K562 (cell line): ENCODE measurements around the gene ERCC1. TPM values are rescaled to one million over a fixed set of nuclear protein-coding genes. Genes with fewer than 3 reads are reported as not detected.
A peak's percentile ranks its signal among the peaks of the same experiment; 100 is the strongest.

Experiments
- CBX8 ChIP-seq: fragments of 200-600 bp; sonication (generic); IDR thresholded peaks from 2 replicates; pipeline ENCODE4 v1.6.1; 2012; ENCODE audit warnings: borderline replicate concordance, mixed run types, low read depth, mild to moderate bottlenecking, moderate library complexity, mixed read lengths, low read length, control low read depth, inconsistent platforms; ENCODE audit not compliant: poor library complexity, severe bottlenecking; ENCODE audit errors: extremely low read depth
- CTBP1 ChIP-seq: fragments of 450-650 bp; IDR thresholded peaks from 2 replicates; pipeline ENCODE4 v1.6.1; 2016; ENCODE audit warnings: borderline replicate concordance
- FOXP4 ChIP-seq: sonication (generic); formaldehyde crosslinking; IDR thresholded peaks from 2 replicates; pipeline ENCODE4 v1.8.0; 2022; ENCODE audit warnings: mild to moderate bottlenecking, missing genetic modification reagents, borderline replicate concordance
- HDAC2 ChIP-seq: fragments of 450-650 bp; IDR thresholded peaks from 2 replicates; pipeline ENCODE4 v1.6.1; 2016; ENCODE audit warnings: mild to moderate bottlenecking
- HDAC8 ChIP-seq: fragments of 450-650 bp; IDR thresholded peaks from 2 replicates; pipeline ENCODE4 v1.6.1; 2016; ENCODE audit warnings: mild to moderate bottlenecking, missing genetic modification characterization, moderate library complexity, missing compliant biosample characterization
- PHF20 ChIP-seq: fragments of 450-650 bp; IDR thresholded peaks from 2 replicates; pipeline ENCODE4 v1.6.1; 2018; ENCODE audit not compliant: partially characterized antibody
- POLR2G ChIP-seq: fragments of 200-400 bp; formaldehyde crosslinking; IDR thresholded peaks from 2 replicates; pipeline ENCODE4 v1.6.1; 2017; ENCODE audit warnings: low read depth, mild to moderate bottlenecking, antibody characterized with exemption, low read length, moderate library complexity
- RB1 ChIP-seq: fragments of 450-650 bp; IDR thresholded peaks from 2 replicates; pipeline ENCODE4 v1.6.1; 2017; ENCODE audit warnings: low read depth, mild to moderate bottlenecking
- SAP30 ChIP-seq: fragments of 200-600 bp; sonication (generic); IDR thresholded peaks from 2 replicates; pipeline ENCODE4 v1.6.1; 2012; ENCODE audit warnings: borderline replicate concordance, low read depth, mild to moderate bottlenecking, moderate library complexity, low read length, control low read depth, inconsistent platforms; ENCODE audit not compliant: insufficient read depth, poor library complexity, severe bottlenecking
- TFAM ChIP-seq: fragments of 250-450 bp; sonication (Bioruptor Pico); conservative IDR thresholded peaks from 2 replicates; pipeline ENCODE4 v1.5.0; 2021; ENCODE audit warnings: mild to moderate bottlenecking, moderate library complexity
- TRIM25 ChIP-seq: fragments of 450-650 bp; IDR thresholded peaks from 2 replicates; pipeline ENCODE4 v1.7.0; 2016; ENCODE audit warnings: borderline replicate concordance
- ZBTB43 ChIP-seq: sonication (generic); formaldehyde crosslinking; IDR thresholded peaks from 2 replicates; pipeline ENCODE4 v1.8.0; 2023; ENCODE audit warnings: mild to moderate bottlenecking, missing genetic modification reagents
- ZNF12 ChIP-seq: sonication (generic); formaldehyde crosslinking; IDR thresholded peaks from 2 replicates; pipeline ENCODE4 v1.4.0; 2020; ENCODE audit warnings: mild to moderate bottlenecking, missing genetic modification reagents
- ZNF212 ChIP-seq: fragments of 450-650 bp; formaldehyde crosslinking; IDR thresholded peaks from 2 replicates; pipeline ENCODE4 v1.4.0; 2020; ENCODE audit warnings: mild to moderate bottlenecking
- ZNF76 ChIP-seq: fragments of 250-450 bp; sonication (Bioruptor Pico); IDR thresholded peaks from 2 replicates; pipeline ENCODE4 v1.4.0; 2020; ENCODE audit warnings: mild to moderate bottlenecking, moderate library complexity, borderline replicate concordance
- polyA plus RNA-seq, 8 experiments: library from polyadenylated mRNA; depleted of rRNA in 4 of 8; stranded (reverse) in 5 of 8; unstranded in 3 of 8; fragments of >200 nt; fragmentation: Nextera tagmentation in 2 of 8; fragmentation: Illumina TruSeq in 1 of 8; extraction: Ambion mirVana in 2 of 8; extraction: Trizol in 1 of 8; gene quantifications; 2 replicates each; pipeline versions ENCODE4 v1.2.1 to v1.2.3, GENCODE V29; 2011 to 2014; ENCODE audit warnings: inconsistent platforms in 1 of 8, missing spikeins in 1 of 8
- total RNA-seq, 7 experiments: library from RNA; depleted of rRNA in 6 of 7; stranded (reverse); fragments of >200 nt in 6 of 7; fragmentation: Illumina TruSeq in 2 of 7; extraction: Trizol in 2 of 7; gene quantifications; 2 replicates each; pipeline versions ENCODE4 v1.2.1 to v1.2.3, GENCODE V29; 2011 to 2021; ENCODE audit warnings: low replicate concordance in 1 of 7
- TF ChIP-seq, protein P1 (sequence below), 2 experiments: fragments of 200-800 bp in 1 of 2; sonication (Bioruptor generic) in 1 of 2; sonication (generic) in 1 of 2; formaldehyde crosslinking in 1 of 2; IDR thresholded peaks in 1 of 2; conservative IDR thresholded peaks in 1 of 2; 2 replicates each; pipeline versions ENCODE4 v1.5.0 to v1.6.1; 2016 to 2020; ENCODE audit warnings: missing compliant biosample characterization in 1 of 2, missing genetic modification characterization in 1 of 2, missing genetic modification reagents in 1 of 2
- TF ChIP-seq, protein P2 (sequence below): IDR thresholded peaks from 3 replicates; pipeline ENCODE4 v1.6.1; 2011; ENCODE audit warnings: borderline replicate concordance, mild to moderate bottlenecking; ENCODE audit not compliant: insufficient read length, insufficient read depth

Gene ERCC1
- total and polyA plus RNA-seq, 9 of the 15 experiments (the other 6 are each of a cell fraction or from before 2014, with no cell fraction given), result 9.3 to 92.6 (median 60.0) TPM

DNA sequence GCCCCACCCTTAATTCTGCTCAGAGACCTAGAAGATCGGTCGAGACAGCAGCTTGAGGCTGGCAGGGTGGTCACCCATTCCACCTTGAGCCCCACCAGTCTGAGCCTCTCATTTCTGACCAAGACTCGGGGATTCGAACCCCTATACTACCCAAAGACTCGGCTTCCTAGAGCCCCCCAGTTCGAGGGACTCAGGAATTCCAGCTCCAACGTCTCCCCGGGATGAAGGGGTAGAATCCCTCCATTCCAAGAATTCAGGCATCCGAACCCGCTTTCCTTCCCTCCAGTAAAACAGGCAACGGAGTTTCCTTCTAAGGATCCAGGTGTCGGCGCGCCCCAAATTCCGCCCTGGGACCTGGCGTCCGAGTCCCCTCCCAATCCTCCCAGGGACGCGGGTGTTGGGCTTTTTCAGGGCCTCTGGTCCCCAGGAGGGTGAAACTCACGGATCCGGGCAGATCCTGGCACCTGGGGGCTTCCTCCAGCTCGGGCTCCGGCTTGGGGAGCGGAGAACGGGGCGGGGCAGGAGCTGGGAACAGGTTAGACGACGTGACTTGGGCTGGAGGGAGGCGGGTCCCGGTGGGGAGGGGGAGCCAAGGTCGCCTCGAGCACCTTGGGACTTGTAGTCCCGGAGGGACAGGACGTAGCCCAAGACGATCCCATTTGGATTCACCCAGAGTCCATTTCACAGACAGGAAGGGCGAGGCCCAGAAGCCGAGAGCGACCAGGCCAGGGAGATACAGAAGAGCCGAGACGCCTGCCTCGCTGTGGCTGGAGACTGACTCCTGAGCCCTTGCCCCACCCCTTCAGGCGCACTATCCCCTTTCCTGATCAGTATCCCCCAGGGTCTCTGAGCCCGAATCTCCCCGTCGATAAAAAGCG is 18.9 kb downstream of the ERCC1 start, which contains the start of gene PPP1R13L (continued):
- TF ChIP-seq CBX8 (no peak), PHF20 (peak; percentile 63), HDAC2 (peak; percentile 98), ZNF76 (CRISPR knock-in tag) (0 out of 2 replicates have a peak, but pooled peaks have one; percentile 34), TRIM25 (no peak), HDAC8 (tag) (peak; percentile 41; the same call in 1 of the 2 replicates), ZNF12 (CRISPR knock-in tag) (0 out of 2 replicates have a peak, but pooled peaks have one; percentile 30), ZBTB43 (0 out of 2 replicates have a peak, but pooled peaks have one; percentile 72), FOXP4 (no peak), ZNF212 (CRISPR knock-in tag) (no peak), POLR2G (0 out of 2 replicates have a peak, but pooled peaks have one; percentile 42), CTBP1 (0 out of 2 replicates have a peak, but pooled peaks have one; percentile 20), RB1 (0 out of 2 replicates have a peak, but pooled peaks have one; percentile 29), TFAM (CRISPR knock-in tag) (no peak), SAP30 (peak; percentile 60)
- TF ChIP-seq, protein P1, sequence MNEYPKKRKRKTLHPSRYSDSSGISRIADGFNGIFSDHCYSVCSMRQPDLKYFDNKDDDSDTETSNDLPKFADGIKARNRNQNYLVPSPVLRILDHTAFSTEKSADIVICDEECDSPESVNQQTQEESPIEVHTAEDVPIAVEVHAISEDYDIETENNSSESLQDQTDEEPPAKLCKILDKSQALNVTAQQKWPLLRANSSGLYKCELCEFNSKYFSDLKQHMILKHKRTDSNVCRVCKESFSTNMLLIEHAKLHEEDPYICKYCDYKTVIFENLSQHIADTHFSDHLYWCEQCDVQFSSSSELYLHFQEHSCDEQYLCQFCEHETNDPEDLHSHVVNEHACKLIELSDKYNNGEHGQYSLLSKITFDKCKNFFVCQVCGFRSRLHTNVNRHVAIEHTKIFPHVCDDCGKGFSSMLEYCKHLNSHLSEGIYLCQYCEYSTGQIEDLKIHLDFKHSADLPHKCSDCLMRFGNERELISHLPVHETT (CRISPR knock-in tag; conservative IDR thresholded peaks at IDR 0.05 in 1 of 2, IDR thresholded peaks at IDR 0.05 in 1 of 2), result no peak
- TF ChIP-seq, protein P2, sequence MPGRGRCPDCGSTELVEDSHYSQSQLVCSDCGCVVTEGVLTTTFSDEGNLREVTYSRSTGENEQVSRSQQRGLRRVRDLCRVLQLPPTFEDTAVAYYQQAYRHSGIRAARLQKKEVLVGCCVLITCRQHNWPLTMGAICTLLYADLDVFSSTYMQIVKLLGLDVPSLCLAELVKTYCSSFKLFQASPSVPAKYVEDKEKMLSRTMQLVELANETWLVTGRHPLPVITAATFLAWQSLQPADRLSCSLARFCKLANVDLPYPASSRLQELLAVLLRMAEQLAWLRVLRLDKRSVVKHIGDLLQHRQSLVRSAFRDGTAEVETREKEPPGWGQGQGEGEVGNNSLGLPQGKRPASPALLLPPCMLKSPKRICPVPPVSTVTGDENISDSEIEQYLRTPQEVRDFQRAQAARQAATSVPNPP, result no peak
